Measurements from ENCODE around the gene NT5DC4.

The NT5DC4 gene

GRCh38 chr2:112782234-112782799, 61.5 kb downstream of the NT5DC4 start:
- H3K4me3 ChIP-seq (ENCODE audit: low read depth, low read length): no peak overlapping the region

DNA sequence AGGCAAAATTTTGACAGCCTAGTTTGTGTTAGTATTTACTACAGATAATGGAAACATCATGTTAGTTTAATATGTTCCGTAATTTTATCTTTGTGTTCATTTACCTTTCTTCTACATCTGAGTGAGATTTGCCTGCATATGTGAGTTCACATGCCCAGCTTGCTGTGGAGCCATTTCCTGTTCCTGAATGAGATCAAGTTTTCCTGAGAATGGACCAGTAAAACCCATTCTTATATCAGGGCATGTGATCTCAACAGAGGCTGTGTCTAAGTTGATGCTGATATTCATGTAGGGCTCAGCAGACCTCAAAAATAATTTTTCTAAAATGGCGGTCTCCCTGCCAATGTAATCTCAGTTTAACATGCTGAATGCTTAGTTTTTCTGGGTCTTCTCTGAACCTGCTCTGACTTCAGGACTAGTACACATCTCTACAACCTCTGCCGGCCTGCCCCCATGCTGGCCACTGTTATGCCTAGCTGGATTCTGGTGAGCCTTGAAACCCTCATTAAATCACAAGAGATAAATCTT, 62.4 kb downstream of the NT5DC4 start:
- H3K4me3 ChIP-seq (ENCODE audit: low read depth, low read length): no peak overlapping the region

DNA sequence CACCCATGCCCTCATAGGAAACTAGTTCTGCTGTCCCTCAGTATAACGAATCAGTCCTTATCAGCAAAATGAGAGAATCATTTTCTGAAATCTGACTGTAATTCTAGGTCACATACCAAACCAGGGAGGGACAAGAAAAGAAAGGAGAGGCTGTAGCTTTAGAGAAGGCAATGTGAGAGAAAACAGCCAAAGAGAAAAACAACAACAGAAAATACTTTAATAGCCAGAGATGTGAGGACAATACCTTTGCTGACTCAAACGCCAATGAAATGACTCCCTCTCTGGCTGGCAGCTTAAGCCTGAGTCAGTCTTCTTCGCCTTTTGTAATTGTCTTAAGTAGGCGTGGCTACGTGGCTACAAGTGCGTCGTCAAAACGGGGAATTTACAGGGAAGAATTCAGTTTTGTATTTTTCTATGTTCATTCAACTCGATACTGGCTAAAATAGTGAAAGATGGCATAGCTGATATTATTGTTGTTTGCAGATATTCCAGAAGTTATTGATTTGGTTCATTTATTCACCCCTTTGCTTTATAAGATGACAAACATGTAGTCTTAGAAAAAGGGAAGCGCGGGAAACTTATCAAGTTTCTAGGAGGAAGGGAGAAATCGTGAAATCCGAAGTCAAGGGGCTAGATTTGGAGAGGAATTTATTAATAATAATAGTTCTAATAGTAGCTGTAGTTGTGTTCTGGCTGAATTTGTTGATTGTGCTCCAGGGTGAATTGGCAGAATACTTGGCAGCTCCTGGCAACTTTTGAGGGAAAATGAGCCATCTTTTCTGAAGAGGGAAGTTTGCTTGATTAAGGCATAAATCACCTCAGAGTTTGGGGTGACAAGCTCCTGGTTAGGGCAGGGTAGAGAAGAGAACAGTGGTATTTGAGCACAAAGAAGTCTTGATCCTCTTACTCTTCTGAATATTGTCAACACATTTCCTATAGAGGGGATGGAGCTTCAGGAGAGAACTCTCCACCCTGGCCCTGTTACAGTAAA, 63.7 kb downstream of the NT5DC4 start, which contains the start of gene IL1A:
Gene IL1A (minus strand): TSS at position 295 of the 991 bp plus-strand sequence. CDS start 723 bp downstream, outside the sequence.
- no peak within 1 kb of the TSS for H3K4me3 ChIP-seq (ENCODE audit: low read depth, low read length)

DNA sequence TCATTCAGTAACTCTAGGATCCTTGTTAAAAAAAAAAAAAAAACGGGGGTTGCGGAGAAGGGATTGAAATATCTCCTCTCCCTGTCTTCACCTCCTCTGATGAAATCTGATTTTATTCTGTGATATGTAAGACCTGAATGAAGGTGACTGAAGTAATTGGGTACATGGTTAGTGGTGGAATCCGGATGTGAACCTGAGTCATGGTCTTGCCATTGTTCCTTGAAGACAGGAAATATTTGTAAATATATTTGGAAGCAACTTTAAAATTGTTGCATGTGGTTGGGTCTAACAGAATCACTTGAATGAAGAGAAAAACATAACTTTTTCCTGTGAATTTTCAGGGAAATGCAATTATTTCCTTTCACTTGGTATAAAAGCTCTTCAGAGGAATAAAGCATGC, 66.5 kb downstream of the NT5DC4 start:
- H3K4me3 ChIP-seq (ENCODE audit: low read depth, low read length): no peak overlapping the region

DNA sequence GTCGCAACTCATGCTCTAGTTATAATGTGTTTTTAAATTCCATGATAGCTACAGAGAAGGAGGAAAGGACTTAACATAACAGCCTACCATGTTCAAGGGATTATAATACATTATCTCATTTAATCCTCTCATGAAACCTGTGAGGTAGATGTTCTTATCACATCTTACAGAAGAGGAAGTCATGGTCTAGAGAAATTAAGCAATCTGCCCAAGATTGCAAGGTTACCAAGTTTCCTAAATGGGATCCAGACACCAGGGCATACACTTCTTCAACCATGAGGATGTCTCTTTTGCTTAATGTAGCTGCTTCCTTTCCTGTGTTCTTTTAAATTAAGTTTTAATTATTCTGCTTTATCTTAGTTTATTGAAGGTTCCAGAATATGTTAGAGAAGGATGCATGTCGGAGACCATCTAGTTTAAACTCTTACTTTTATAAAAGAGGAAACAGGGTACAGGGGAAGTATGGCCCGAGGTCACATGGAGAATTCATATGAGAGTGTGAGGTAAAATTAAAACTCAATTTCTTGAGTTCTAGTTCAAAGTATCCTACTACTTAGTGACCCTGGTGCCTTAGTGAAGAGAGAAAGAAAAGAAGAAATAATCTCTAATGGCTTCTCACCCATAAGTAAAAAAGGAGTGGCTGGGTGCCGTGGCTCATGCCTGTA, 67.0 kb downstream of the NT5DC4 start:
- no peak overlapping the region for H3K4me3 ChIP-seq (ENCODE audit: low read depth, low read length)

DNA sequence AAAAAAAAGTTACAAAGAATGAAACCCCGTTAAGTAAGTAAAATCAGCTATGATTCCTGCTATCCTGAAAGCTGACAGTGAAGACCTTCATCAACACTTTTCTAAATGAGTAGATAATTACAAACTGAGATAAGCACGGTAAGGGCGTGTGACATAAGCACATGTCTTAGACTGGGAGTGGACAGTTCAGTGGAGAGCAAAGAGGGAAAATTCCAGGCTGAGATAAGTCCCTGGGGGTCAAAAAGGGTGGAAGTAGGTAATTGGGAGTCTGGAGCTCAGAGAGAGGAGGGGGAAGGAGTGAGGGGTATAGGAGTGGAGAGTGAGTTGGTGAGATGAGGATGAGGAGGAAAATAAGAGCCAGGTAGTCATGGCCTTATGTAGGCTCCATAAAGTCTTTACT, 67.8 kb downstream of the NT5DC4 start:
- H3K4me3 ChIP-seq (ENCODE audit: low read depth, low read length): no peak overlapping the region

Data from iPS-11a (cell line).